Breast epithelium (tissue), 4 donors: ENCODE results near the gene CERS5. TPM values are rescaled to one million over a fixed set of nuclear protein-coding genes. Genes with fewer than 3 reads are reported as not detected.

ENCODE experiments used
- DNase-seq, 2 donors: peaks; one replicate each; pipeline ENCODE4 v3.0.0-alpha.2; 2019; ENCODE audit warnings: low spot score in 2 of 2
- H3K27ac ChIP-seq, 2 donors: fragments of 200-600 bp; sonication (generic) in 1 of 2; one replicate each; pipeline ENCODE4 v1.5.1; 2016 to 2019; ENCODE audit warnings: mild to moderate bottlenecking in 1 of 2
- H3K27me3 ChIP-seq, 2 donors: fragments of 200-600 bp; sonication (generic) in 1 of 2; one replicate each; pipeline versions ENCODE4 v1.5.1 to v1.6.0; 2017 to 2019; ENCODE audit warnings: control low read depth in 1 of 2, mild to moderate bottlenecking in 1 of 2
- H3K36me3 ChIP-seq: fragments of 200-600 bp; one replicate; pipeline ENCODE4 v1.5.1; 2019
- H3K4me1 ChIP-seq, 2 donors: fragments of 200-600 bp; sonication (generic); one replicate each; pipeline ENCODE4 v1.5.1; 2016 to 2019; ENCODE audit warnings: control low read depth in 1 of 2
- H3K4me3 ChIP-seq, 3 donors: fragments of 200-600 bp; sonication (generic); 1 replicate in 2 of 3; 2 replicates in 1 of 3; pipeline ENCODE4 v1.5.1; 2016 to 2019; ENCODE audit warnings: mild to moderate bottlenecking in 3 of 3, moderate library complexity in 2 of 3
- H3K9me3 ChIP-seq, 2 donors: fragments of 200-600 bp; sonication (generic) in 1 of 2; one replicate each; pipeline ENCODE4 v1.5.1; 2016 to 2019; ENCODE audit warnings: control low read depth in 1 of 2
- CTCF ChIP-seq, 3 donors: fragments of 450-650 bp; IDR thresholded peaks; one replicate each; pipeline ENCODE4 v1.5.1; 2016 to 2017; ENCODE audit warnings: antibody characterized with exemption in 3 of 3, mild to moderate bottlenecking in 3 of 3, moderate library complexity in 3 of 3
- POLR2A ChIP-seq: fragments of 450-650 bp; IDR thresholded peaks from one replicate; pipeline ENCODE4 v1.6.1; 2016; ENCODE audit warnings: antibody characterized with exemption, mild to moderate bottlenecking, moderate library complexity
- POLR2AphosphoS5 ChIP-seq, 3 donors: sonication (generic); formaldehyde crosslinking; IDR thresholded peaks; one replicate each; pipeline ENCODE4 v1.6.1; 2017; ENCODE audit warnings: antibody characterized with exemption in 3 of 3
- intact Hi-C: fragments of 100-400 bp; cut with DNase I; formaldehyde crosslinking; loops from one replicate; pipeline ENCODE4 v1.15.1; 2023; ENCODE audit warnings: low total_unique reads
- total RNA-seq, 3 donors: library from RNA; depleted of rRNA; stranded (reverse); fragments of >200 nt; gene quantifications; one replicate each; pipeline ENCODE4 v1.1.0, GENCODE V29; 2016

The CERS5 gene
- total RNA-seq, 3 donors from 2014 or later: 25.0 to 40.1 (median 32.4) TPM

GRCh38 chr12:50079771-50080170 lies 87.4 kb downstream of the CERS5 start:
- intact Hi-C loops: loop anchor here (10.0 kb wide), 1 partner anchor 95 kb away; no protein-coding TSS in a partner anchor
- Histone ChIP-seq H3K27me3 (no peaks in the 10 kb centered on the region), H3K4me1 (no peaks in the 10 kb centered on the region), H3K4me3 (no peak overlapping the region), H3K27ac (no peak overlapping the region), H3K9me3 (no peaks in the 10 kb centered on the region), H3K36me3 (no peaks in the 10 kb centered on the region)
- DNase-seq: no peak
- TF ChIP-seq POLR2A: no peak
- no peak for TF ChIP-seq POLR2AphosphoS5 (IDR thresholded peaks at IDR 0.05)
- no peak for TF ChIP-seq CTCF (IDR thresholded peaks at IDR 0.05)

Other genes starting within 250 kb of the CERS5 start
- gene AQP2, start 216.6 kb downstream of the CERS5 start, total RNA-seq: not detected
- gene AQP5, start 205.5 kb downstream of the CERS5 start, total RNA-seq: 1 to 10 TPM in 2 of 3 donors, not detected in 1; 3.1 to 4.6 TPM
- under 1 TPM in 1 of 3 donors, not detected in 2; 0.16 TPM for gene AQP6, start 194.4 kb downstream of the CERS5 start, total RNA-seq
- 10 to 100 TPM in 2 of 3 donors, 1 to 10 TPM in 1; 7.5 to 33.9 (median 11.1) TPM for gene RACGAP1, start 141.9 kb downstream of the CERS5 start, total RNA-seq
- gene ASIC1, start 109.8 kb downstream of the CERS5 start, total RNA-seq: under 1 TPM; 0.80 to 0.98 (median 0.88) TPM
- 10 to 100 TPM; 50.6 to 56.7 (median 51.5) TPM for gene SMARCD1, start 82.0 kb downstream of the CERS5 start, total RNA-seq
- 1,000 to 10,000 TPM in 1 of 3 donors, 100 to 1,000 TPM in 2; 235 to 4,731 (median 280) TPM for gene GPD1, start 63.4 kb downstream of the CERS5 start, total RNA-seq
- gene COX14, start 55.1 kb downstream of the CERS5 start, total RNA-seq: 100 to 1,000 TPM in 1 of 3 donors, 10 to 100 TPM in 2; 66.7 to 139 (median 95.4) TPM
- 100 to 1,000 TPM; 128 to 162 (median 156) TPM for gene LIMA1, start 116.2 kb upstream of the CERS5 start, total RNA-seq
- gene FAM186A, start 229.2 kb upstream of the CERS5 start, total RNA-seq: not detected
- 10 to 100 TPM; 34.2 to 61.9 (median 56.3) TPM for gene LARP4, start 233.5 kb upstream of the CERS5 start, total RNA-seq